PC-3 (cell line): Measurements from ENCODE around the gene DCAF7. TPM values are rescaled to one million over a fixed set of nuclear protein-coding genes. Genes with fewer than 3 reads are reported as not detected.

Experiments
- ATAC-seq: fragments of 200-7000 bp; cut with Tn5 transposase; 2 replicates; pipeline ENCODE4 v1.9.1; 2020; ENCODE audit warnings: mild to moderate bottlenecking, moderate library complexity
- BruUV-seq: library from RNA; stranded (reverse); fragments of 400-500 nt; replicated peaks from 2 replicates; lab custom pipeline; 2021; lab: Mats Ljungman, UMichigan
- CTCF ChIA-PET: fragments of 300-600 bp; sonication (Branson Sonifier 250); formaldehyde crosslinking; loops from one replicate; lab custom pipeline; 2022; ENCODE audit warnings: antibody characterized with exemption; lab: Charles Lee
- POLR2A ChIA-PET: fragments of 300-600 bp; sonication (Branson Sonifier 250); formaldehyde crosslinking; loops from one replicate; lab custom pipeline; 2022; ENCODE audit warnings: antibody characterized with exemption; ENCODE audit not compliant: unreplicated experiment; lab: Charles Lee
- DNase-seq: peaks from one replicate; pipeline ENCODE4 v3.0.0-alpha.2; 2015
- H2AFZ ChIP-seq: fragments of 300-600 bp; sonication (generic); 2 replicates; pipeline ENCODE4 v1.6.0; 2016; ENCODE audit warnings: antibody characterized with exemption, low read length
- H3F3A ChIP-seq: fragments of 300-600 bp; sonication (generic); one replicate; pipeline ENCODE4 v1.6.0; 2017; ENCODE audit warnings: antibody characterized with exemption, low read length, control low read depth, mild to moderate bottlenecking; ENCODE audit not compliant: unreplicated experiment
- H3K27ac ChIP-seq: fragments of 300-600 bp; sonication (generic); 2 replicates; pipeline ENCODE4 v1.5.1; 2016; ENCODE audit warnings: mild to moderate bottlenecking, low read length
- H3K27me3 ChIP-seq: fragments of 300-600 bp; sonication (generic); 2 replicates; pipeline ENCODE4 v1.6.1; 2016; ENCODE audit warnings: low read length, mixed read lengths
- H3K36me3 ChIP-seq: fragments of 300-600 bp; sonication (generic); 2 replicates; pipeline ENCODE4 v1.6.1; 2016; ENCODE audit warnings: low read depth, mixed run types, low read length, mixed read lengths
- H3K4me1 ChIP-seq: fragments of 300-600 bp; sonication (generic); 2 replicates; pipeline ENCODE4 v1.5.1; 2016; ENCODE audit warnings: low read length; ENCODE audit not compliant: insufficient read depth
- H3K4me2 ChIP-seq: fragments of 300-600 bp; sonication (generic); 2 replicates; pipeline ENCODE4 v1.6.0; 2016; ENCODE audit warnings: low read length
- H3K4me3 ChIP-seq: fragments of 300-600 bp; sonication (generic); 2 replicates; pipeline ENCODE4 v1.5.1; 2016; ENCODE audit warnings: mild to moderate bottlenecking, low read length, mixed read lengths
- H3K79me2 ChIP-seq: fragments of 300-600 bp; sonication (generic); 2 replicates; pipeline ENCODE4 v1.6.1; 2017; ENCODE audit warnings: low read length, mixed read lengths
- H3K9ac ChIP-seq: fragments of 300-600 bp; sonication (generic); 2 replicates; pipeline ENCODE4 v1.6.0; 2016; ENCODE audit warnings: mild to moderate bottlenecking, low read length
- H3K9me2 ChIP-seq: fragments of 300-600 bp; sonication (generic); replicated peaks from 2 replicates; pipeline ENCODE4 v1.6.1; 2016; ENCODE audit warnings: mixed run types, low read length, mixed read lengths
- H3K9me3 ChIP-seq: fragments of 300-600 bp; sonication (generic); 2 replicates; pipeline ENCODE4 v1.6.1; 2016; ENCODE audit warnings: low read length, mixed read lengths
- H4K20me1 ChIP-seq: fragments of 300-600 bp; sonication (generic); 2 replicates; pipeline ENCODE4 v1.6.1; 2016; ENCODE audit warnings: low read length, mixed read lengths
- EZH2 ChIP-seq: fragments of 300-600 bp; sonication (generic); IDR thresholded peaks from one replicate; pipeline ENCODE4 v1.6.1; 2017; ENCODE audit warnings: antibody characterized with exemption, mild to moderate bottlenecking, low read length; ENCODE audit not compliant: unreplicated experiment
- EZH2phosphoT487 ChIP-seq: fragments of 300-600 bp; sonication (generic); IDR thresholded peaks from 2 replicates; pipeline ENCODE4 v1.6.1; 2018; ENCODE audit warnings: mild to moderate bottlenecking, antibody characterized with exemption, low read length, borderline replicate concordance
- intact Hi-C: fragments of 100-400 bp; cut with micrococcal nuclease; formaldehyde crosslinking; loops from 2 replicates; pipeline ENCODE4 v1.9.0; 2023
- total RNA-seq: library from RNA; depleted of rRNA; stranded (reverse); fragments of >200 nt; gene quantifications from 2 replicates; pipeline ENCODE4 v1.2.3, GENCODE V29; 2014; rRNA removed
- TF ChIP-seq, protein P1 (sequence below): fragments of 300-600 bp; sonication (generic); conservative IDR thresholded peaks from 2 replicates; pipeline ENCODE4 v1.5.1; 2017; ENCODE audit warnings: antibody characterized with exemption, low read depth, mild to moderate bottlenecking, low read length

The DCAF7 gene
- total RNA-seq, 1 experiment from 2014 or later, result 46.5 TPM

DNA sequence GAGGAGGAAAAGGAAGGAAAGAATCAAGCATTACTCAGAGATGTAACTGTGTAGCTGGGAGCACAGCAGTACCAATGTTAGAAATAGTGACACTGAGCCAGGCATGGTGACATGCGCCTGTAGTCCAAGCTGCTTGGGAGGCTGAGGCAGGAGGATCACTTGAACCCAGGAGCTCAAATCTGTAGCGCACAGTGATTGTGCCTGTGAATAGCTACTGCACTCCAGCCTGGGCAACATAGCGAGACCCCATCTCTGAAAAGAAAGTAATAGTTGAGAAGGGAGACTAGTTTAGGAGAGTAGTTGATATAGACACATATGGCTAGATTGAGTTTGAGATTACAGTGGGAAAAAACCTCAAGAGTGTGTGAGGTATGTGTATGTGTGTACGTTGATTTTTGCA lies 89.8 kb downstream of the DCAF7 start:
- TF ChIP-seq EZH2phosphoT487 (no peak), EZH2 (no peak)
- TF ChIP-seq, protein P1, sequence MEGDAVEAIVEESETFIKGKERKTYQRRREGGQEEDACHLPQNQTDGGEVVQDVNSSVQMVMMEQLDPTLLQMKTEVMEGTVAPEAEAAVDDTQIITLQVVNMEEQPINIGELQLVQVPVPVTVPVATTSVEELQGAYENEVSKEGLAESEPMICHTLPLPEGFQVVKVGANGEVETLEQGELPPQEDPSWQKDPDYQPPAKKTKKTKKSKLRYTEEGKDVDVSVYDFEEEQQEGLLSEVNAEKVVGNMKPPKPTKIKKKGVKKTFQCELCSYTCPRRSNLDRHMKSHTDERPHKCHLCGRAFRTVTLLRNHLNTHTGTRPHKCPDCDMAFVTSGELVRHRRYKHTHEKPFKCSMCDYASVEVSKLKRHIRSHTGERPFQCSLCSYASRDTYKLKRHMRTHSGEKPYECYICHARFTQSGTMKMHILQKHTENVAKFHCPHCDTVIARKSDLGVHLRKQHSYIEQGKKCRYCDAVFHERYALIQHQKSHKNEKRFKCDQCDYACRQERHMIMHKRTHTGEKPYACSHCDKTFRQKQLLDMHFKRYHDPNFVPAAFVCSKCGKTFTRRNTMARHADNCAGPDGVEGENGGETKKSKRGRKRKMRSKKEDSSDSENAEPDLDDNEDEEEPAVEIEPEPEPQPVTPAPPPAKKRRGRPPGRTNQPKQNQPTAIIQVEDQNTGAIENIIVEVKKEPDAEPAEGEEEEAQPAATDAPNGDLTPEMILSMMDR, result no peak
- ATAC-seq (no peak), DNase-seq (no peak)
- Histone ChIP-seq H3K4me1 (no peaks in the 10 kb centered on the region), H3K4me3 (no peak overlapping the region), H3K9me3 (no peaks in the 10 kb centered on the region), H2AFZ (no peak overlapping the region), H3K36me3 (no peaks in the 10 kb centered on the region), H3F3A (no peaks in the 10 kb centered on the region), H3K27ac (no peak overlapping the region), H3K4me2 (no peak overlapping the region), H3K9ac (no peak overlapping the region), H3K79me2 (no peaks in the 10 kb centered on the region), H3K27me3 (no peaks in the 10 kb centered on the region), H4K20me1 (no peaks in the 10 kb centered on the region), H3K9me2 (no peaks in the 10 kb centered on the region)
- BruUV-seq, result no TSS peak
- intact Hi-C loops, result no loop called here
- POLR2A ChIA-PET, result no interaction called here
- CTCF ChIA-PET, result no interaction called here

DNA sequence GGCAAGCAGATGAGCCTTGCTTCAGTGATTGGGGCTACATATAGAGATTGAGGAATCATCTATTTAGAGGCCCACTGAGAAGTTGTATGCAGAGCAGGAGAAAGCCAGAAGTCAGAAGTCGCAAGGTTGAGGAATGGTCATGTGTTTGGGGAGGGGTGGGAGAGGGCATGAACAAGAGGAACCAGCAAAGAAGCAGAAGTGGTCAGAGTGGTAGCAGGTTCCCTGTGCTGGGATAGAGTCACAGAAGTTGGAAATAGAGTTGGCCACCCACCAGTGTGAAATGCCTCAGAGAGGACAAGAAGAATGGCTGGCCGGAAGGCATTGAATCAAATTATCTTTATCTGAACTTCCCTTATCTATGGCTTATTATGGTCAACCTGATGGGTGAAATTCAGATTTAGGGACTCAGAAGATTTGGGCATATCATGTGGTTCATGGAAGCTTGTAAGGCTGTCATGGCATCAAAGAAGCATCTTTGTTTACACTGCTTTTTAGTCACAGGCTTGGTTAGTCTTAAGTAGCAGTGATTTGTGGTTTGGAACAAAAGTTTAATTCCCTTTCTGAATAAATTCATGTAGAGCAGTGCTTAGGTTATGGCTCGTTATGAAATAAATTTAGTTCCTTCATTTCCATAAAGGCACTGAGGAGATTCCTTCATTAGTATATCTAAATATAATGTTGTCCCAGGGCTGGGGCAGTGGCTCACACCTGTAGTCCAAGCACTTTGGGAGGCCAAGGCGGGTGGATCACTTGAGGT lies 91.6 kb downstream of the DCAF7 start:
- H3K9me2 ChIP-seq, result no peaks in the 10 kb centered on the region
- no peaks in the 10 kb centered on the region for H3K9me3 ChIP-seq
- H3K36me3 ChIP-seq, result no peaks in the 10 kb centered on the region
- no peak for DNase-seq
- H3K4me3 ChIP-seq, result no peak overlapping the region
- H3K27me3 ChIP-seq, result no peaks in the 10 kb centered on the region
- TF ChIP-seq, protein P1, result no peak
- TF ChIP-seq EZH2phosphoT487, result no peak
- TF ChIP-seq EZH2, result no peak
- no peaks in the 10 kb centered on the region for H4K20me1 ChIP-seq
- peaks cover 3% of the 10 kb centered on the region for H3K4me1 ChIP-seq
- no peak for ATAC-seq
- CTCF ChIA-PET, result no interaction called here
- H3K79me2 ChIP-seq, result no peaks in the 10 kb centered on the region
- no peaks in the 10 kb centered on the region for H3F3A ChIP-seq
- H3K4me2 ChIP-seq, result no peak overlapping the region
- no TSS peak for BruUV-seq
- POLR2A ChIA-PET, result interaction anchor here (0.6 kb wide), 1 partner anchor 19 kb away, joined by 3 read pairs; no protein-coding TSS in a partner anchor
- intact Hi-C loops, result no loop called here
- no peak overlapping the region for H2AFZ ChIP-seq
- H3K27ac ChIP-seq, result no peak overlapping the region
- no peak overlapping the region for H3K9ac ChIP-seq

Other genes with a start within 250 kb of the DCAF7 start
- 125 and 145 TPM in 2 replicates for gene CYB561, start 104.2 kb upstream of the DCAF7 start, total RNA-seq
- gene ACE, start 73.4 kb upstream of the DCAF7 start, total RNA-seq, result 8.7 and 9.1 TPM in 2 replicates
- not detected in 2 replicates for gene KCNH6, start 27.1 kb upstream of the DCAF7 start, total RNA-seq
- 47.9 and 70.0 TPM in 2 replicates for gene TACO1, start 50.4 kb downstream of the DCAF7 start, total RNA-seq
- gene MAP3K3, start 71.9 kb downstream of the DCAF7 start, total RNA-seq, result 27.1 and 36.1 TPM in 2 replicates
- 19.4 and 43.0 TPM in 2 replicates for gene LIMD2, start 149.6 kb downstream of the DCAF7 start, total RNA-seq
- gene STRADA, start 191.3 kb downstream of the DCAF7 start, total RNA-seq, result 17.9 and 26.3 TPM in 2 replicates
- 147 and 163 TPM in 2 replicates for gene CCDC47, start 223.1 kb downstream of the DCAF7 start, total RNA-seq
- gene DDX42, start 223.7 kb downstream of the DCAF7 start, total RNA-seq, result 72.4 and 89.0 TPM in 2 replicates